RWPE2 (cell line): Measurements from ENCODE around the gene CYTIP.

Experiments
- ATAC-seq: fragments of 200-7000 bp; cut with Tn5 transposase; 3 replicates; pipeline ENCODE4 v1.9.1; 2021; ENCODE audit warnings: low read depth
- DNase-seq: peaks from one replicate; pipeline ENCODE4 v3.0.0-alpha.2; 2020; ENCODE audit warnings: low spot score
- H3K27ac ChIP-seq: fragments of 450-650 bp; 2 replicates; pipeline ENCODE4 v1.5.1; 2017; ENCODE audit warnings: mild to moderate bottlenecking; ENCODE audit not compliant: poor library complexity, severe bottlenecking
- H3K27me3 ChIP-seq: fragments of 250-450 bp; sonication (Bioruptor Pico); 2 replicates; pipeline ENCODE4 v1.5.1; 2021; ENCODE audit warnings: mild to moderate bottlenecking, moderate library complexity; ENCODE audit not compliant: insufficient read depth, poor library complexity, severe bottlenecking
- H3K36me3 ChIP-seq: fragments of 250-450 bp; sonication (Bioruptor Pico); 2 replicates; pipeline ENCODE4 v1.5.1; 2020; ENCODE audit warnings: low read depth, mild to moderate bottlenecking, moderate library complexity
- H3K4me1 ChIP-seq: fragments of 250-450 bp; sonication (Bioruptor Pico); 2 replicates; pipeline ENCODE4 v1.5.1; 2021; ENCODE audit warnings: mild to moderate bottlenecking, moderate library complexity; ENCODE audit not compliant: insufficient read depth, poor library complexity, severe bottlenecking
- H3K4me3 ChIP-seq: fragments of 250-450 bp; sonication (Bioruptor Pico); 2 replicates; pipeline ENCODE4 v1.5.1; 2021; ENCODE audit warnings: mild to moderate bottlenecking, moderate library complexity; ENCODE audit not compliant: severe bottlenecking
- H3K9me3 ChIP-seq: fragments of 250-450 bp; sonication (Bioruptor Pico); 2 replicates; pipeline ENCODE4 v1.5.1; 2021; ENCODE audit warnings: mild to moderate bottlenecking, moderate library complexity; ENCODE audit not compliant: severe bottlenecking
- TF ChIP-seq, protein P1 (sequence below): fragments of 450-650 bp; IDR thresholded peaks from one replicate; pipeline ENCODE4 v1.5.1; 2017; ENCODE audit warnings: mild to moderate bottlenecking, moderate library complexity; ENCODE audit not compliant: poor library complexity, severe bottlenecking

CYTIP gene

GRCh38 chr2:157443795-157444640 is at the start of gene CYTIP:
Gene CYTIP, minus strand, starts transcription at chr2:157444089. Its CDS starts 69 bp downstream, at chr2:157444020.
- Histone ChIP-seq H3K27me3 (no peaks in the 10 kb centered on the region), H3K4me3 (no peak within 1 kb of the TSS), H3K4me1 (no peaks in the 10 kb centered on the region), H3K9me3 (no peaks in the 10 kb centered on the region), H3K27ac (no peak within 1 kb of the TSS), H3K36me3 (no peaks in the 10 kb centered on the region)
- TF ChIP-seq, protein P1, sequence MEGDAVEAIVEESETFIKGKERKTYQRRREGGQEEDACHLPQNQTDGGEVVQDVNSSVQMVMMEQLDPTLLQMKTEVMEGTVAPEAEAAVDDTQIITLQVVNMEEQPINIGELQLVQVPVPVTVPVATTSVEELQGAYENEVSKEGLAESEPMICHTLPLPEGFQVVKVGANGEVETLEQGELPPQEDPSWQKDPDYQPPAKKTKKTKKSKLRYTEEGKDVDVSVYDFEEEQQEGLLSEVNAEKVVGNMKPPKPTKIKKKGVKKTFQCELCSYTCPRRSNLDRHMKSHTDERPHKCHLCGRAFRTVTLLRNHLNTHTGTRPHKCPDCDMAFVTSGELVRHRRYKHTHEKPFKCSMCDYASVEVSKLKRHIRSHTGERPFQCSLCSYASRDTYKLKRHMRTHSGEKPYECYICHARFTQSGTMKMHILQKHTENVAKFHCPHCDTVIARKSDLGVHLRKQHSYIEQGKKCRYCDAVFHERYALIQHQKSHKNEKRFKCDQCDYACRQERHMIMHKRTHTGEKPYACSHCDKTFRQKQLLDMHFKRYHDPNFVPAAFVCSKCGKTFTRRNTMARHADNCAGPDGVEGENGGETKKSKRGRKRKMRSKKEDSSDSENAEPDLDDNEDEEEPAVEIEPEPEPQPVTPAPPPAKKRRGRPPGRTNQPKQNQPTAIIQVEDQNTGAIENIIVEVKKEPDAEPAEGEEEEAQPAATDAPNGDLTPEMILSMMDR = no peak
- DNase-seq (no peak), ATAC-seq (no peak)

DNA sequence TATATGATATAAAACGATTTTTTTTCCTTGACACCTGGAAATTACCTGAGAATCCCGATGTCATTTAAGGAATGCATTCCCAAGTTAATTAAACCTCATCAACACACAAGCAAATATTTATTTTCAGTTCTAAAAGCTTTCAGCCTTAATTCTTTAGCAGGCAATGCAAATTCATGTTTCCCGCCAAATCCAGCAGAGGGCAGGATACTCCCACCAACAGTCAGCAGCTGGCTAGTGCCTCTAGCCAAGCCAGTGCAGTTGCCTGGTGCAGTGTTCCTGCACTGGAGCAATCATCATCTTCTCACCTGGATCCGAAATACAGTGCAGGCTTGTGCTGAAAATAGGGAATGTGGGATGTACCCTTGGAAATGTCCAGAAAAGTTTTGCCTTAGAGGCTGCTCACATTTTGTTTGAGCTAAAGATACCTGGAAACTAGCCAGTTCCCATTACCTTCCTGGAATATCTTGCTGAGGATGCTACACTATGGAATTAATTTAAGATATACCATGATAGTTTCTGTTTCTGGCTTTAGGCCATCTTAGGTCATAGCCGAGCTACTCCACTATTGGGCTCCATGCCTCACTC is 48.4 kb upstream of the CYTIP start:
- Histone ChIP-seq H3K27ac (no peak overlapping the region), H3K27me3 (peaks cover 7% of the 10 kb centered on the region), H3K4me3 (no peak overlapping the region), H3K4me1 (no peaks in the 10 kb centered on the region), H3K36me3 (no peaks in the 10 kb centered on the region), H3K9me3 (no peaks in the 10 kb centered on the region)
- ATAC-seq (peak; percentile 86), DNase-seq (no peak)
- TF ChIP-seq, protein P1 = peak; percentile 89

GRCh38 chr2:157489983-157490382 is 46.1 kb upstream of the CYTIP start:
- H3K36me3 ChIP-seq = no peaks in the 10 kb centered on the region
- no peak overlapping the region for H3K4me3 ChIP-seq
- ATAC-seq = no peak
- H3K27ac ChIP-seq = no peak overlapping the region
- DNase-seq = no peak
- TF ChIP-seq, protein P1 = no peak
- peaks cover 7% of the 10 kb centered on the region for H3K27me3 ChIP-seq
- no peaks in the 10 kb centered on the region for H3K4me1 ChIP-seq
- H3K9me3 ChIP-seq = no peaks in the 10 kb centered on the region

DNA sequence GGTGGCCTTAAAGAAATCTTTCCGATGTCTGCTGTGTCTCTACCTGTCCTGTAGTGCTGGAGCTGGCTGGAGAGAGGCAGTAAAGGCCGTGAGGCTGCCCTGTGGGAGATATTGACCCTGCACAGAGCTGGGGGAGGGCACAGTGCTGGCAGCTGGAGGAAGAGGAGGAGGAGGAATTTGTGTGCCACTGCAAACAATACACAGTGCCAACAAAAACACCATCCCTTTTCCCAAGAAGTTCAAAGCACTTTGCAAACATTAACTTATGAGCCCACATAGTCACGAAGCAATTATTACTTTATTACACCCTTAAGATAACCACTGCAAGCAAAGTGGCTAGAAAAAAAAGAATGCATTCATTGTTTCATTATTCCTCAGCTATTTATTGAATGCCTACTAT is 45.0 kb upstream of the CYTIP start:
- no peaks in the 10 kb centered on the region for H3K9me3 ChIP-seq
- no peak overlapping the region for H3K27ac ChIP-seq
- DNase-seq = no peak
- TF ChIP-seq, protein P1 = no peak
- H3K4me1 ChIP-seq = no peaks in the 10 kb centered on the region
- peaks cover 7% of the 10 kb centered on the region for H3K27me3 ChIP-seq
- ATAC-seq = no peak
- no peaks in the 10 kb centered on the region for H3K36me3 ChIP-seq
- H3K4me3 ChIP-seq = no peak overlapping the region

DNA sequence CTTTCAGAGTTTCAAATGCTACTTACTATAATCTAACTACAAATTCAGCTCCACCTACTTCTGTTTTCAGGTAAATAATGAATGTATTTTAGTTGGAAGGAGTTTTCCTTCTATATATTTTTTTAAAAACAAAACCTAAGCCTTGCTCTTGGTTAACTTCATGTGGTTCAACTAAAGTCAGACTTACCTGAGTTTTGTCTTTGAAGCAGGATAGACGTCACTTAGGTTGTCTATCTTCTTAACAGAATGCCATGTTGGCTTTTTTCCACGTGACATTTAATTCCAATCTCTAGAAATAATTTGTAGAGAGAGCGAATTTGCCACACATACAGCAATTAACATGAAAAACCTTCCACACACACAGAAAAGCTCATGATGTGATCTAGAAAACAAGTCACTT is 43.9 kb upstream of the CYTIP start:
- Histone ChIP-seq H3K4me1 (no peaks in the 10 kb centered on the region), H3K9me3 (no peaks in the 10 kb centered on the region), H3K27ac (no peak overlapping the region), H3K27me3 (peaks cover 7% of the 10 kb centered on the region), H3K4me3 (no peak overlapping the region), H3K36me3 (no peaks in the 10 kb centered on the region)
- TF ChIP-seq, protein P1 = no peak
- DNase-seq (no peak), ATAC-seq (no peak)
